GM21367 (cell line): ENCODE measurements around the gene TANGO2.

Experiments used
- ATAC-seq: cut with Tn5 transposase; IDR thresholded peaks from one replicate; pipeline ENCODE4 v1.9.1; 2021; ENCODE audit not compliant: unreplicated experiment

Gene TANGO2, protein sequence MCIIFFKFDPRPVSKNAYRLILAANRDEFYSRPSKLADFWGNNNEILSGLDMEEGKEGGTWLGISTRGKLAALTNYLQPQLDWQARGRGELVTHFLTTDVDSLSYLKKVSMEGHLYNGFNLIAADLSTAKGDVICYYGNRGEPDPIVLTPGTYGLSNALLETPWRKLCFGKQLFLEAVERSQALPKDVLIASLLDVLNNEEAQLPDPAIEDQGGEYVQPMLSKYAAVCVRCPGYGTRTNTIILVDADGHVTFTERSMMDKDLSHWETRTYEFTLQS

GRCh38 chr22:20020533-20021195 is at the start of gene TANGO2:
Gene TANGO2 (plus strand): TSS chr22:20021110. CDS start chr22:20036799, 15,689 bp downstream.
- ATAC-seq: no peak

DNA sequence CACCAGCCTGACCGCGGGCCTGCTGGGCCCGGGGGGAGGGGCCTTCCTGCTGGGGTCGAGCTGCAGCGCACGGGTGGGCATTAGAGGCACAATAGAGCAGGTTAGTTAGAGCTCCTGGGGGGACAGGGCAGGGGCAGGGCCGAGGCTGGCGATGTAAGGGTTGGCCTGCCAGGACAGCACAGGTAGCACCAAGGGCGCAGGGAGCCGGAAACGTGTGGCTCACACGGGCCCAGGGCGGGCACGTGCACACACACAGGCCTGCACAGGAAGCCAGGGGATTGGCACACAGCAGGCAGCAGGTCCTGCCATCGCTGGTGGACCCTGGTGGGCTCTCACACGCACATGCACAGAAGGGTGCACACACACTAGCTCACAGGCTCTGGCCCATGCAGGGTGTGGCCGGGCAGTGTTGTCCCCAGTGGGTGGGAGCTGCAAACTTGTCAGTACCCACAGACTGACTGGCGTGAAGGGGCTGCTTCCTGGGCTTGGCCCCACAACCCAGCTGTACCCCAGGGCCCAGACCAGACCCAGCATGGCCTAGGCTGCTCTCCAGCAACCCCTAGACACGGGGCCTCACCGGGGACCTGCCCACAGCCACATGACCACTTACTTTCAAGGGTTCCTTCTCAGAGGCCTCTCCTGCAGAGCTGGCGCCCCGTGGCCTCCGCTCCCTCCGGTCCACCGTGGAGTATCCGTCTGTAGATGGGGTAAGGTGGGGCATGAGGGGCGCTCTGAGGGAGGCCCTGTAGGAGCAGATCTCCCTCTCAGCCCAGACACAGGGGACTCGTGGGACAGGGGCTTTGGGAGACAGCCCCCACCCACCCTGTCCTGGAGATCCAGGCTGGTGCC is 49.4 kb upstream of the TANGO2 start:
- ATAC-seq: no peak

DNA sequence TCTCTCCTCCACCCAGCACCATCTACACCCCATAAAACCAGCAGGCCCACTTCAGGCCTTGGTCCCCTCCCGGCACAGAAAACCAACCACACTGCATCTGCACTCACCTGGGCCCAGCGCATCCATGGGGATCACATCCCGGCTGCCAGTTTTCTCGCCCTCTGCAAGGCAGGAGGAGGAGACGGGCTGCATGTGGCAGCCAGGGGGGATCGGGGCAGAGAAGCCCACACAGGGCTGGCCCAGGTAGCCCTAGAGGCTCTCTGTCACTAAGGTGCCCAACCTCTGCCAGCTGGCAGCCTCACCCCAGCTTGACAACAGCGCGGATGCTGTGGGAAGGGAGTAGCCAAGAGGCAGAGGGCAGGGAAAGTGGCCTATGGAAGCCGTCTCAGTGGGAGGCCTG is 48.7 kb upstream of the TANGO2 start:
- no peak for ATAC-seq

DNA sequence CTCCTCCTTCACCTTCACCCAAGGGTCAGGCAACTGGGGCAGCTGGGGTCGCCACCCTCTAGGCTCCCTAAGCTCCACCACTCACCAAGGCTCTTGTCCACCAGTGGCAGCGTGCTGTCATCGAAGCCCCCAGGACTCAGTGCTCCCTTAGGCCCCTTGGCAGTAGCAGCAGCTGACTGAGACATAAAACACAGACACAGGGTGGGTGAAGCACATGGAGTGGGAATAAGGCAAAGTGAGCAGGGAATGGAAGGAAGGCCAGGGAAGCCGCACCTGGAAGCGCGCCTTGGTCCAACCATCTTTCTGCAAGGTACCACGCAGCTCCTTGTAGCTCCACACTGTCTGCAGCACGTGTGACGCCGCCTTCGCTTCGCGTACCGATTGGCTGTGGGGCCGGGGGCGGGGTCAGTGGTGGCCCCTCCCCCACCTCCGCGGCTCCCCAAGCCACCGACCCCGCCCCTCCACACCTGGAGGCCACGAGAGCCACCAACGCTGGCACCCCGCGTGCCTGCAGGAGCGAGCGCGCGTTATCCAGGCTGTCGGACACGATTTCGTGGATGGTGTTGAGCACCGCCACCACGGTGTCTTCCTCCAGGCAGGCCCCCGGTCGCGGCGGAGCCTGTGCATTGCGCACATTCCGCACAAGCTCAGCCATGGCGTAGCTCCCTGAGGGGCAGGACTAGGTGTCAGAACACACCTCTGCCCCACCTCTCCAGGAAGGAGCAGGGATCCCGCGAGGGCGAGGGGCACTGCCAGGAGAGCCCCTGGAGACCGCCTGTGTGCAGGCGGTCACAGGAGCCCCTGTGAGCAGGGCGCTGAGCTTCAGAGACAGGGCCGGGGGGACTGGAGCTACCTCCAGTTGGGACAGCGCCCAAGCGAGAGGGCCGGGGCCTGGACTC is 48.0 kb upstream of the TANGO2 start:
- ATAC-seq: no peak

GRCh38 chr22:19973551-19974267 is 47.2 kb upstream of the TANGO2 start:
- ATAC-seq: no peak

GRCh38 chr22:19974268-19974861 is 46.5 kb upstream of the TANGO2 start:
- no peak for ATAC-seq

- ATAC-seq: no peak
Observed at GRCh38 chr22:19974935-19975706, 45.8 kb upstream of the TANGO2 start.

- no peak for ATAC-seq
Observed at GRCh38 chr22:19975707-19976035, 45.2 kb upstream of the TANGO2 start.

GRCh38 chr22:19976671-19977070 is 44.2 kb upstream of the TANGO2 start:
- ATAC-seq: no peak

DNA sequence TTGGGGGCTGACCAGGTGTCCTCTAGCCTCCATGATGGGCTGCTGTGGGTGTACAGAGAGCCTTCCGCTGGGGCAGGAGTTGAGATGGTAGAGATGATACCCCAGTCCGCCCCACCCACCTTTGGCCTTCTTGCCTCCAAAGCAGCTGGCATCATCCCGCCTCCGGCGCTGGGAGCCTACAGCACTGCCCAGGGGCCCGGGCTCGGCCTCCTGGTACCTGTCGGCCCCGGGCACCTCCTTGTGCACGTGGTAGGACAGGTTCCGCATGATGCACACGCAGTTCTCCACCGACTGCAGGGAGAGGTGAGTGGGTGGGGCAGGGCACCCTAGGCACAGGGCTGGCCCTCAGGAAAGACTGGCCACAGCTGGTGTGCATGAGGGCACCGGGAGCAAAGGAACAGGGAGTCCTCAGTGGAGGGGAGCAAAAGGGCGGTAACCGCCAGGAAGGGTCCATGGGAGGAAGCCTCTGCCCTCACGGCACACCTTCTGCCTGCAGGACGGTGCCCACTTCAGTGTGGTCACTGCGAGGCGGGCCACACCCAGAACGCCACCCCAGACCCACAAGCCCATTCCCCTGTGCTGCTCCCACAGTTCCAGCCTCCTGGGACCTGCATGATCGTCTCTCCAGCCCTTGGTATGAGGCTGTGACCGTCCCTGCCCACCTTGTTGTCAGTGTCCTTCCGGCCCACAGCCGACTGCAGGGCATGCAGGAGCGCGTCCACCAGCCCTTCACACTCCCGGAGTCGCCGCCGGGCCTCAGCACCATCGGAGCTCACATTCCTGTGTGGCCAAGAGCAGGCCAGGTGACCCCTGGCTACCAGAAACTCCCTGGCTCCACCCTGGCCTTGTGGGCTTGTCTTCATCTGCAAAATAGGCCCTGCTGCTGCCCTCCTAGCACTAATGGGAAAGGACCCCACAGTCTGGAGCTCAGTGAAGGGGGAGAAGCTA is 43.3 kb upstream of the TANGO2 start:
- ATAC-seq: no peak

GRCh38 chr22:19978748-19979147 is 42.2 kb upstream of the TANGO2 start:
- no peak for ATAC-seq

DNA sequence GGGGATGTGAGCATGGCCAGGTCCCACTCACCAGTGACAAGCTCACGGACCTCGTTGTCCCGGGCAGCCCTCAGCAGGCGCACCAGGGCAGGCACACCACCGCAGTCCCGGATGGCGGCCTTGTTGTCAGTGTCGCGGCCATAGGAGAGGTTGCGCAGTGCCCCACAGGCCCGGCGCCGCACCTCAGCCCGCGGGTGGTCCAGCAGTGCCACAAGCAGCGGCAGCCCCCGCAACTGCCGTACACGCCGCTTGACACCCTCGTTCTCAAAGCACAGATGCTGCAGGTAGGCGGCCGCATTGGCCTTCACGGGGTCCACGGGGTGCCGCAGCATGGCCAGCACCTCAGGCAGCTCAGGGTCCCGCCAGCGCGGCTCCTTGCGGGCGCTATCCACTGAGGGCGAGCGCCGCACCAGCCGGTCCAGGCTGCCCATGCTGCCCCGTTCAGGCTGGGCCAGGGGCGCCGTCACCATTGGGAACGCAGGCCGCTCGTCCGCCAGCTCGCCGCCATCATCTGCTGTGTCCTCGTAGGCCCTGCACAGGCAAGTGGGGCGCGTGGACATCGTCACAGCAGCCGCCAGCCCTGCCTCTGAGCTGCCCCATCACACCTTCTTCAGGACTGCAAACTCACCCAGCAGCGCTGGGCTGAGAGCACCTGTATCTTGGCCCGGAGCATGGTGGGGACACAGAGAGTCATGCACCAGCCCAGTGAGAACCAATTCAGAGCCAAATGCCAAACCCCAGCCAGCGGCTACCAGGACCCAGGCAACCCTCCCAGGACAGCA is 41.0 kb upstream of the TANGO2 start:
- ATAC-seq: no peak

- ATAC-seq: no peak
Observed at GRCh38 chr22:19980766-19981165, 40.1 kb upstream of the TANGO2 start.

DNA sequence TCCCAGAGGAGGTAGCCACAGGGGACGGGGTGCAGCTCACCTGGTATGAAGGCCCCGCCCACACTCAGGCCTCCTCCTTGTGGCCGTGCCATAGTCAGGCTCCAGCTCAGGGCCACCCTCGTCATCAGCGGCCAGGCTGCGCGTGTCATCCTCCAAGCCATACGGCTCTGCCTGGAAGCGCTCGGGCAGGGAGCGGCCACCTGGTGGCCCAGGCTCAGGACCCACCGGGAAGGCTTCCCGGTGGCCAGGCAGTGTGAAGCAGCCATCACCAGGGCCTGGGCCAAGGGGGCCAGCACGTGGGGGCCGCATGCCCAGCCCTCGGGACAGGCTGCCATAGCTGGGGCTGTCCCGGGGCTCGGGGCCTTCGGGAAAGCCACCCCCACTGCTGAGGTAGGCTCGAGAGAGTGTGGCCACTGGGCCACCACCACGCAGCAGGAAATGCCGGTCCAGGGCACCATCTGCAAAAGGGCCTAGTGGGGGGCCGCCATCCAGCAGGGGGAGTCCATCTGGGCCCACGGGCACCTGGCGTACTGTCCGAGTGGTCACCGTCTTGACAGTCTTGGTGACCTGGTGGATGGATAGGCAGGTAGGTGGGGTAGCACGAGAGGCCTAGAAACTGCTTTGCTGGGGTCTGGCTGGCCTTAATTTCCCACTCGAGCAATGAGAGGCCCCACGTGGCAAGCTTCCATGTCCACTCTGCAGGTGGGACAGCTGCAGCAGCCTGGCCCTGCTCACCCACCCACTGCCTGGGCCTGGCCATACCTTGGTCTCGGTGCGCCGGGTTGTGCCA is 39.5 kb upstream of the TANGO2 start:
- no peak for ATAC-seq

GRCh38 chr22:19981961-19982920 is 38.7 kb upstream of the TANGO2 start:
- no peak for ATAC-seq
